ENCODE data around the gene FZR1. TPM values are rescaled to one million over a fixed set of nuclear protein-coding genes. Genes with fewer than 3 reads are reported as not detected.
A peak's percentile ranks its signal among the peaks of the same experiment; 100 is the strongest.

The FZR1 gene
- total and polyA plus RNA-seq, 2 of the 8 experiments (the other 6 are each of a cell fraction or from before 2014, with no cell fraction given), result 21.6 to 35.5 TPM

GRCh38 chr19:3523361-3524077 is 17.4 kb downstream of the FZR1 start:
- peak overlapping the region; percentile 25; the same call in 1 of the 2 replicates for H4K8ac ChIP-seq (ENCODE audit: extremely low read depth, insufficient read depth, low read length)
- H3K14ac ChIP-seq (ENCODE audit: insufficient read length), result no peak overlapping the region
- DNase-seq (ENCODE audit: low read depth in 1 of 2, low spot score in 2 of 2), result no peak
- no peak overlapping the region for H2BK120ac ChIP-seq (replicated peaks; ENCODE audit: low read depth, low read length)
- no peaks in the 10 kb centered on the region; the same call in 1 of the 2 replicates for H3K79me1 ChIP-seq (ENCODE audit: low read depth, low read length)
- no peak overlapping the region for H4K5ac ChIP-seq (ENCODE audit: insufficient read length, low read depth, low read length)
- no peak overlapping the region for H3K4ac ChIP-seq (replicated peaks; ENCODE audit: insufficient read length, low read depth, low read length)
- no peak overlapping the region for H2BK15ac ChIP-seq (ENCODE audit: low read length)
- peaks cover 0 to 14% of the 10 kb centered on the region in 2 experiments for H4K20me1 ChIP-seq (replicated peaks in 1 of 2; ENCODE audit: control insufficient read depth in 1 of 2, insufficient read depth in 2 of 2, low read length in 2 of 2)
- 83% methylated on average over 21 of the region's 21 CpGs; no CpG with 5 or more reads in 1 of the 2 experiments for WGBS, 2 experiments (ENCODE audit: extremely low coverage in 1 of 2, insufficient coverage in 1 of 2, insufficient read length in 1 of 2, insufficient replicate concordance in 2 of 2, low coverage in 1 of 2, low lambda C conversion rate in 2 of 2, missing lambda C conversion rate in 1 of 2)
- no peak overlapping the region for H3K9ac ChIP-seq (replicated peaks in 1 of 4; ENCODE audit: extremely low read depth in 1 of 4, low read depth in 3 of 4, low read length in 3 of 4)
- no peak for FAIRE-seq
- H2BK12ac ChIP-seq (ENCODE audit: low read depth, low read length), result no peak overlapping the region
- no peaks in the 10 kb centered on the region for H3K27me3 ChIP-seq (replicated peaks in 1 of 4; ENCODE audit: control insufficient read depth in 3 of 4, extremely low read depth in 1 of 4, insufficient read depth in 3 of 4, low read length in 3 of 4)
- H3K27ac ChIP-seq (ENCODE audit: low read depth, low read length), result no peak overlapping the region
- H3K56ac ChIP-seq (replicated peaks; ENCODE audit: insufficient read length, low read depth, low read length), result no peak overlapping the region
- no peak overlapping the region for H3K23ac ChIP-seq (ENCODE audit: insufficient read length)
- H2AK5ac ChIP-seq (ENCODE audit: low read depth, low read length), result no peak overlapping the region
- no peak overlapping the region for H3K4me3 ChIP-seq (ENCODE audit: extremely low read depth in 1 of 4, insufficient read depth in 2 of 4, low read depth in 3 of 4, low read length in 4 of 4)
- ChIA-PET CTCF (ENCODE audit: partially characterized antibody) (interaction anchor here (0.5 to 4.7 kb wide), 4 partner anchors 10 to 31 kb away, joined by 3 to 15 read pairs (median 4); no protein-coding TSS in a partner anchor), POLR2A (ENCODE audit: partially characterized antibody) (no interaction called here)
- H3K4me2 ChIP-seq (ENCODE audit: insufficient read depth in 1 of 2, low read depth in 2 of 2, low read length in 2 of 2), result no peak overlapping the region
- H3K18ac ChIP-seq (ENCODE audit: extremely low read depth, low read length), result no peak overlapping the region
- H3K36me3 ChIP-seq (ENCODE audit: control insufficient read depth in 2 of 4, insufficient read depth in 4 of 4, low read length in 3 of 4), result peaks cover 0 to 11% (median 3%) of the 10 kb centered on the region in 4 experiments; a peak in 4 of 8 replicates
- no peak overlapping the region for H2BK5ac ChIP-seq (ENCODE audit: low read depth, low read length)
- peaks cover 0 to 24% (median 14%) of the 10 kb centered on the region in 4 experiments; a peak in 6 of 7 replicates for H3K4me1 ChIP-seq (replicated peaks in 1 of 4; ENCODE audit: control insufficient read depth in 3 of 4, insufficient read depth in 4 of 4, low read length in 3 of 4)
- no peak overlapping the region for H2BK20ac ChIP-seq (ENCODE audit: low read length)
- H3K9me3 ChIP-seq (ENCODE audit: insufficient read depth in 2 of 2, low read depth in 1 of 2, low read length in 1 of 2), result no peaks in the 10 kb centered on the region
- H3K79me2 ChIP-seq (ENCODE audit: control insufficient read depth in 1 of 2, insufficient read depth in 2 of 2, low read length in 2 of 2), result peaks cover 0 to 29% of the 10 kb centered on the region in 2 experiments; a peak in 3 of 4 replicates
- no peaks in the 10 kb centered on the region; the same call in 1 of the 2 replicates for H3K23me2 ChIP-seq (ENCODE audit: low read depth, low read length)
- H2AFZ ChIP-seq (ENCODE audit: low read length), result no peak overlapping the region
- H4K91ac ChIP-seq (replicated peaks; ENCODE audit: insufficient read length, low read length), result no peak overlapping the region
- no peak for TF ChIP-seq ATF2 (IDR thresholded peaks at IDR 0.05; ENCODE audit: low read length)
- no peak for TF ChIP-seq YY1 (IDR thresholded peaks at IDR 0.05; ENCODE audit: low read depth, low read length)
- TF ChIP-seq RFX5 (IDR thresholded peaks at IDR 0.05; ENCODE audit: borderline replicate concordance, low read depth, low read length), result no peak
- TF ChIP-seq NANOG (IDR thresholded peaks at IDR 0.05; ENCODE audit: insufficient read depth, low read depth, low read length, poor library complexity, severe bottlenecking), result no peak
- no peak for TF ChIP-seq CTBP2 (IDR thresholded peaks at IDR 0.05; ENCODE audit: borderline replicate concordance, insufficient read depth, insufficient read length, low read length)
- no peak for TF ChIP-seq SP4 (IDR thresholded peaks at IDR 0.05; ENCODE audit: low read length)
- no peak for TF ChIP-seq ZNF274 (IDR thresholded peaks at IDR 0.05; ENCODE audit: borderline replicate concordance, extremely low read depth, low read length)
- no peak for TF ChIP-seq TBP (IDR thresholded peaks at IDR 0.05; ENCODE audit: low read depth, low read length)
- no peak for TF ChIP-seq CEBPB (IDR thresholded peaks at IDR 0.05; ENCODE audit: low read depth, low read length)
- no peak for TF ChIP-seq SAP30 (IDR thresholded peaks at IDR 0.05; ENCODE audit: insufficient read depth, insufficient replicate concordance, low read length)
- no peak for TF ChIP-seq SRF (IDR thresholded peaks at IDR 0.05; ENCODE audit: low read depth, low read length)
